ENCODE data around the gene GREB1L. TPM values are rescaled to one million over a fixed set of nuclear protein-coding genes. Genes with fewer than 3 reads are reported as not detected.

Gene GREB1L
- polyA plus RNA-seq, 1 experiment, result 2.7 TPM

- TF ChIP-seq, protein P1, sequence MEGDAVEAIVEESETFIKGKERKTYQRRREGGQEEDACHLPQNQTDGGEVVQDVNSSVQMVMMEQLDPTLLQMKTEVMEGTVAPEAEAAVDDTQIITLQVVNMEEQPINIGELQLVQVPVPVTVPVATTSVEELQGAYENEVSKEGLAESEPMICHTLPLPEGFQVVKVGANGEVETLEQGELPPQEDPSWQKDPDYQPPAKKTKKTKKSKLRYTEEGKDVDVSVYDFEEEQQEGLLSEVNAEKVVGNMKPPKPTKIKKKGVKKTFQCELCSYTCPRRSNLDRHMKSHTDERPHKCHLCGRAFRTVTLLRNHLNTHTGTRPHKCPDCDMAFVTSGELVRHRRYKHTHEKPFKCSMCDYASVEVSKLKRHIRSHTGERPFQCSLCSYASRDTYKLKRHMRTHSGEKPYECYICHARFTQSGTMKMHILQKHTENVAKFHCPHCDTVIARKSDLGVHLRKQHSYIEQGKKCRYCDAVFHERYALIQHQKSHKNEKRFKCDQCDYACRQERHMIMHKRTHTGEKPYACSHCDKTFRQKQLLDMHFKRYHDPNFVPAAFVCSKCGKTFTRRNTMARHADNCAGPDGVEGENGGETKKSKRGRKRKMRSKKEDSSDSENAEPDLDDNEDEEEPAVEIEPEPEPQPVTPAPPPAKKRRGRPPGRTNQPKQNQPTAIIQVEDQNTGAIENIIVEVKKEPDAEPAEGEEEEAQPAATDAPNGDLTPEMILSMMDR (IDR thresholded peaks at IDR 0.05; ENCODE audit: insufficient read depth, low read depth, low read length), result no peak
- no peaks in the 10 kb centered on the region for H3K36me3 ChIP-seq (ENCODE audit: control insufficient read depth, insufficient read depth, low read length)
- ChIA-PET POLR2A (no interaction called here), CTCF (no interaction called here)
- no peak overlapping the region for H3K4me3 ChIP-seq (ENCODE audit: low read depth, low read length)
- no peak for DNase-seq (ENCODE audit: low read depth)
- no peaks in the 10 kb centered on the region for H3K27me3 ChIP-seq (ENCODE audit: control insufficient read depth, insufficient read depth, low read length)
Observed at GRCh38 chr18:21262244-21262643, 20.2 kb downstream of the GREB1L start.

DNA sequence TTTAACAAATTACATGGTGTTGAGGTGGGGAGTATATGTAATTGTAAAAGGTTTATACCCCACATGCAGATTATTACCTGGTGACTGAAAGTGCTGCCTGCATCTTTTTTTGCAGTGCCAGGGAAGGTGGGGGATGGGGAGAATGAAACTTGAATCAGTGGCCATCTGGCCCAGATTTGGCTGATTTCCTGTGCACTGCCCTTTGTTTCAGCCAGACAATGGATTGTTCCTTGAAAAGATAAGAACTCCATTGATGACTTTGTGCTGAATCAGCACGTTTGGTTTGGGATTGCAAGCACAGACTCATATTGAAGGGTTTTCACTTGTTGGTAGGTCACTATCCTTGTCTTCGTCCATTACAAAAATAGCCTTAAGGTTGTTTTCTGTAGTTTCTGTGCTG lies 20.9 kb downstream of the GREB1L start:
- TF ChIP-seq, protein P1 (IDR thresholded peaks at IDR 0.05; ENCODE audit: insufficient read depth, low read depth, low read length), result no peak
- no peaks in the 10 kb centered on the region for H3K36me3 ChIP-seq (ENCODE audit: control insufficient read depth, insufficient read depth, low read length)
- no peak overlapping the region for H3K4me3 ChIP-seq (ENCODE audit: low read depth, low read length)
- no peaks in the 10 kb centered on the region for H3K27me3 ChIP-seq (ENCODE audit: control insufficient read depth, insufficient read depth, low read length)
- DNase-seq (ENCODE audit: low read depth), result no peak
- ChIA-PET CTCF (no interaction called here), POLR2A (no interaction called here)

GRCh38 chr18:21264651-21265050 lies 22.6 kb downstream of the GREB1L start:
- ChIA-PET POLR2A (no interaction called here), CTCF (no interaction called here)
- TF ChIP-seq, protein P1 (IDR thresholded peaks at IDR 0.05; ENCODE audit: insufficient read depth, low read depth, low read length), result no peak
- Histone ChIP-seq H3K36me3 (ENCODE audit: control insufficient read depth, insufficient read depth, low read length) (no peaks in the 10 kb centered on the region), H3K4me3 (ENCODE audit: low read depth, low read length) (no peak overlapping the region), H3K27me3 (ENCODE audit: control insufficient read depth, insufficient read depth, low read length) (no peaks in the 10 kb centered on the region)
- no peak for DNase-seq (ENCODE audit: low read depth)

DNA sequence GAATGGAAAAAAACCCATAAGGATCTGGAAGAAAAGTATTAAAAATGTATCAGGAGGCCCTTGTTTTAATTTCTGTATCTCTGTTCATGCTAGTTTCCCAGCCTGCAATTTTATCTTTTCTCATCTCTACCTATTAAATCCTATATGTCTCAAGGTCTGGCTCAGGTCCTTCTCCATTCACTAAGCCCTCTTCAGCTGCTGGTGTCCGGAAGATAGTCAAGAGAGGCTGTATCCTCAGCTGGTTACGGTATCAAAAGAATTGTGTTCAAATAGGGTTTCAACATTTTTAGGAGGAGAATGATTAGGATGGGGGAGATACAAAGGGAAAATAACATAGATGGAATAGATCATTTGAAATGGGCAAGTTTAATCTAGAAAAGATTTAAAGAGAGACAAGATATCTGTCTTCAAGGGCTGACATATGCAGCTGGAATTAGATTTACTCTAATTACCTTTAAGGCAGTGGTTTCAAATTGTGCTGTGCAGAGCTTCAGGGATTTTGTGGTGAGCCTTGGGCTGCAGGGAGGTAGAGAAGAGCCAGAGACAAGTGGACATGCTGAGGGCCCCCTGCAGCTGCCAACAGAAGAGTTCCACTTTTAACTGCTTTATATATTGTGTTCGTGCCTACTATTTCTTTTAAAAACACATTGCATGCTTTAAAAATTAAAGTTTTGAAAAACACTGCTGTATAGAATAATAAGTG lies 24.1 kb downstream of the GREB1L start:
- H3K36me3 ChIP-seq (ENCODE audit: control insufficient read depth, insufficient read depth, low read length), result no peaks in the 10 kb centered on the region
- TF ChIP-seq, protein P1 (IDR thresholded peaks at IDR 0.05; ENCODE audit: insufficient read depth, low read depth, low read length), result no peak
- ChIA-PET POLR2A (no interaction called here), CTCF (no interaction called here)
- H3K4me3 ChIP-seq (ENCODE audit: low read depth, low read length), result no peak overlapping the region
- DNase-seq (ENCODE audit: low read depth), result no peak
- H3K27me3 ChIP-seq (ENCODE audit: control insufficient read depth, insufficient read depth, low read length), result no peaks in the 10 kb centered on the region

DNA sequence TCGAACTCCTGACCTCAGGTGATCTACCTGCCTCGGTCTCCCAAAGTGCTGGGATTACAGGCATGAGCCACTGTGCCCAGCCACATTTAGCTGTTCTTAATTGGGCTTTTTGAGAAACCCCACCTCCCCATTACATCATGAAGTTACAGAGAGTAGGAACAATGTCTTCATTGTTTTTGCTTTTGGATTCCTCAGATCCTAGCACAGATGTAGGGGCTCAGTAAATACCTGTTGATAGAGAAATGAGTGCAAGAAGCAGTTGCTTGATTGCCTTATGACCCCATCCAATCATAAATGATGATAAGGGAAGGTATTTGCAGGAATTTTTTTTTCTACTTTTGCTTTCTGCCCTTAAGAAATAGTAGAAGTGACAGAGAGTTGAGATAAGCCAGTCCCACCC lies 25.4 kb downstream of the GREB1L start:
- TF ChIP-seq, protein P1 (IDR thresholded peaks at IDR 0.05; ENCODE audit: insufficient read depth, low read depth, low read length), result no peak
- POLR2A ChIA-PET, result no interaction called here
- Histone ChIP-seq H3K36me3 (ENCODE audit: control insufficient read depth, insufficient read depth, low read length) (no peaks in the 10 kb centered on the region), H3K27me3 (ENCODE audit: control insufficient read depth, insufficient read depth, low read length) (no peaks in the 10 kb centered on the region), H3K4me3 (ENCODE audit: low read depth, low read length) (no peak overlapping the region)
- no peak for DNase-seq (ENCODE audit: low read depth)
- CTCF ChIA-PET, result no interaction called here
